B cell (primary cell): ENCODE results near the gene FBXW5. TPM values are rescaled to one million over a fixed set of nuclear protein-coding genes. Genes with fewer than 3 reads are reported as not detected.

ENCODE experiments used
- ATAC-seq: fragments of 200-7000 bp; cut with Tn5 transposase; one replicate; pipeline ENCODE4 v1.10.0; 2021; ENCODE audit warnings: low read depth, mild to moderate bottlenecking, moderate number of reproducible peaks, moderate library complexity
- CTCF ChIA-PET: fragments of 350-600 bp; sonication (Branson Sonifier 250); formaldehyde crosslinking; loops from one replicate; lab custom pipeline; 2021; ENCODE audit warnings: antibody characterized with exemption, inconsistent platforms; lab: Charles Lee
- POLR2A ChIA-PET: fragments of 350-600 bp; sonication (Branson Sonifier 250); formaldehyde crosslinking; loops from one replicate; lab custom pipeline; 2021; ENCODE audit warnings: antibody characterized with exemption; lab: Charles Lee
- DNase-seq: peaks from one replicate; pipeline ENCODE4 v3.0.0; 2013
- H2AFZ ChIP-seq: 2 replicates; pipeline ENCODE4 v1.6.1; 2012; ENCODE audit warnings: mild to moderate bottlenecking, low read depth, low read length; ENCODE audit not compliant: insufficient read depth, poor library complexity, severe bottlenecking
- H3K27ac ChIP-seq, 2 donors: 1 replicate in 1 of 2; 2 replicates in 1 of 2; pipeline ENCODE4 v1.5.1; 2012 to 2013; ENCODE audit warnings: low read length in 2 of 2, mild to moderate bottlenecking in 2 of 2, moderate library complexity in 1 of 2
- H3K27me3 ChIP-seq, 4 experiments: fragments of 200-600 bp in 1 of 4; sonication (generic) in 1 of 4; replicated peaks in 1 of 4; 1 replicate in 2 of 4; 2 replicates in 2 of 4; pipeline versions ENCODE4 v1.6.1 to v1.7.0; 2013 to 2016; ENCODE audit warnings: low read length in 3 of 4, mild to moderate bottlenecking in 2 of 4, mixed read lengths in 1 of 4, moderate library complexity in 1 of 4; ENCODE audit not compliant: insufficient read depth in 4 of 4, control insufficient read depth in 3 of 4; ENCODE audit errors: control extremely low read depth in 1 of 4
- H3K36me3 ChIP-seq, 2 experiments: replicated peaks in 1 of 2; 1 replicate in 1 of 2; 2 replicates in 1 of 2; pipeline versions ENCODE4 v1.6.1 to v1.7.1; 2013; ENCODE audit warnings: low read length in 1 of 2; ENCODE audit not compliant: insufficient read depth in 2 of 2, control insufficient read depth in 1 of 2; ENCODE audit errors: control extremely low read depth in 1 of 2, extremely low read depth in 1 of 2
- H3K4me1 ChIP-seq, 2 donors: fragments of 200-600 bp in 1 of 2; sonication (generic) in 1 of 2; 1 replicate in 1 of 2; 2 replicates in 1 of 2; pipeline versions ENCODE4 v1.5.1 to v1.6.1; 2013 to 2017; ENCODE audit warnings: low read length in 2 of 2; ENCODE audit not compliant: control insufficient read depth in 2 of 2, insufficient read depth in 2 of 2
- H3K4me2 ChIP-seq: replicated peaks from 2 replicates; pipeline ENCODE3; 2012; ENCODE audit warnings: mild to moderate bottlenecking, low read depth, low read length; ENCODE audit not compliant: poor library complexity, severe bottlenecking
- H3K4me3 ChIP-seq, 5 experiments: fragments of 200-600 bp in 1 of 5; sonication (generic) in 1 of 5; 1 replicate in 3 of 5; 2 replicates in 2 of 5; pipeline versions ENCODE4 v1.5.1 to v1.7.0; 2011 to 2016; ENCODE audit warnings: low read length in 4 of 5, mild to moderate bottlenecking in 4 of 5, low read depth in 2 of 5, control low read depth in 1 of 5, moderate library complexity in 1 of 5; ENCODE audit not compliant: insufficient read depth in 1 of 5; ENCODE audit errors: control extremely low read depth in 1 of 5, extremely low read depth in 1 of 5
- H3K79me2 ChIP-seq: fragments of 200-600 bp; sonication (generic); one replicate; pipeline ENCODE4 v1.6.0; 2016; ENCODE audit warnings: low read length; ENCODE audit not compliant: control insufficient read depth, insufficient read depth
- H3K9ac ChIP-seq: fragments of 200-600 bp; sonication (generic); 2 replicates; pipeline ENCODE4 v1.6.1; 2017; ENCODE audit warnings: mild to moderate bottlenecking, low read length, moderate library complexity
- H3K9me3 ChIP-seq, 3 donors: one replicate each; pipeline versions ENCODE4 v1.6.1 to v1.7.1; 2013; ENCODE audit warnings: low read length in 2 of 3; ENCODE audit not compliant: control insufficient read depth in 2 of 3, insufficient read depth in 1 of 3; ENCODE audit errors: control extremely low read depth in 1 of 3
- H4K20me1 ChIP-seq: 2 replicates; pipeline ENCODE4 v1.6.0; 2012; ENCODE audit warnings: mild to moderate bottlenecking, low read length; ENCODE audit not compliant: insufficient read depth, control insufficient read depth, poor library complexity, severe bottlenecking
- H3K27ac Mint-ChIP-seq: one replicate; pipeline ENCODE4 v1.8.0; 2021; ENCODE audit warnings: mixed read lengths
- H3K27me3 Mint-ChIP-seq: one replicate; pipeline ENCODE4 v1.8.0; 2021; ENCODE audit warnings: mixed read lengths
- H3K4me1 Mint-ChIP-seq: one replicate; pipeline ENCODE4 v1.8.0; 2021; ENCODE audit warnings: mixed read lengths
- H3K4me3 Mint-ChIP-seq: one replicate; pipeline ENCODE4 v1.8.0; 2021; ENCODE audit warnings: mixed read lengths
- H3K9me3 Mint-ChIP-seq: one replicate; pipeline ENCODE4 v1.8.0; 2022; ENCODE audit warnings: mixed read lengths; ENCODE audit not compliant: insufficient read depth
- CTCF ChIP-seq: fragments of 200-600 bp; IDR thresholded peaks from one replicate; pipeline ENCODE4 v1.8.0; 2022; ENCODE audit warnings: antibody characterized with exemption, mild to moderate bottlenecking
- EZH2 ChIP-seq: IDR thresholded peaks from 2 replicates; pipeline ENCODE4 v1.6.1; 2012; ENCODE audit warnings: borderline replicate concordance, low read depth, mild to moderate bottlenecking, moderate library complexity, low read length; ENCODE audit not compliant: insufficient read depth, poor library complexity, severe bottlenecking
- WGBS: methylation state at CpG from one replicate; pipeline ENCODE4 v1.1.5; 2013; ENCODE audit warnings: missing lambda C conversion rate; ENCODE audit not compliant: insufficient coverage; 5-methylcytosine and 5-hydroxymethylcytosine counted together
- intact Hi-C: fragments of 100-400 bp; cut with micrococcal nuclease; formaldehyde crosslinking; loops from one replicate; pipeline ENCODE4 v1.10.0; 2022
- polyA plus RNA-seq: library from polyadenylated mRNA; depleted of rRNA; stranded (reverse); fragments of >200 nt; gene quantifications from 2 replicates; pipeline ENCODE4 v1.2.3, GENCODE V29; 2012
- total RNA-seq, 2 donors: library from RNA; stranded (reverse); fragments of 120-200 nt in 1 of 2; gene quantifications; 1 replicate in 1 of 2; 2 replicates in 1 of 2; pipeline versions ENCODE4 v1.2.3 to v1.2.4, GENCODE V29; 2013 to 2022

The FBXW5 gene
- total and polyA plus RNA-seq, 2 donors (not counting 1 experiment from before 2014, with no cell fraction given): 99.6 to 195 TPM

- no peak overlapping the region for H3K27ac Mint-ChIP-seq
- intact Hi-C loops: no loop called here
- Histone ChIP-seq H4K20me1 (no peaks in the 10 kb centered on the region), H3K4me3 (no peak overlapping the region), H3K36me3 (no peaks in the 10 kb centered on the region), H3K4me1 (peaks cover 10 to 11% of the 10 kb centered on the region in 2 donors), H2AFZ (no peak overlapping the region), H3K27ac (no peak overlapping the region), H3K27me3 (peaks cover 0 to 2% (median 0%) of the 10 kb centered on the region in 4 experiments), H3K9ac (no peak overlapping the region), H3K4me2 (no peak overlapping the region), H3K9me3 (no peaks in the 10 kb centered on the region), H3K79me2 (no peaks in the 10 kb centered on the region)
- no peak for ATAC-seq
- no peak overlapping the region for H3K4me3 Mint-ChIP-seq
- no peaks in the 10 kb centered on the region for H3K9me3 Mint-ChIP-seq
- peaks cover 7% of the 10 kb centered on the region for H3K4me1 Mint-ChIP-seq
- no peak for TF ChIP-seq CTCF
- TF ChIP-seq EZH2: no peak
- no peaks in the 10 kb centered on the region for H3K27me3 Mint-ChIP-seq
- CTCF ChIA-PET: no interaction called here
- POLR2A ChIA-PET: no interaction called here
- DNase-seq: no peak
- WGBS: 94% methylated on average over 15 of the region's 15 CpGs
Measured at GRCh38 chr9:136952321-136952850, 7.8 kb upstream of the FBXW5 start.

- intact Hi-C loops: no loop called here
- Mint-ChIP-seq H3K27me3 (no peaks in the 10 kb centered on the region), H3K4me1 (peaks cover 8% of the 10 kb centered on the region), H3K27ac (peak within 1 kb of the TSS; percentile 59), H3K4me3 (no peak within 1 kb of the TSS), H3K9me3 (no peaks in the 10 kb centered on the region)
- ATAC-seq (no peak), DNase-seq (no peak)
- Histone ChIP-seq H3K4me1 (peaks cover 10 to 11% of the 10 kb centered on the region in 2 donors), H3K4me3 (no peak within 1 kb of the TSS), H3K27ac (no peak within 1 kb of the TSS), H3K27me3 (peaks cover 0 to 2% (median 0%) of the 10 kb centered on the region in 4 experiments), H3K36me3 (no peaks in the 10 kb centered on the region), H3K9ac (no peak within 1 kb of the TSS), H3K4me2 (no peak within 1 kb of the TSS), H4K20me1 (no peaks in the 10 kb centered on the region), H3K9me3 (no peaks in the 10 kb centered on the region), H3K79me2 (no peaks in the 10 kb centered on the region), H2AFZ (no peak within 1 kb of the TSS)
- 93% methylated on average over 12 of the region's 14 CpGs for WGBS
- ChIA-PET CTCF (interaction anchor here (0.5 to 1.0 kb wide), 2 partner anchors 83 to 95 kb away, joined by 5 read pairs; no protein-coding TSS in a partner anchor), POLR2A (no interaction called here)
- TF ChIP-seq CTCF (no peak), EZH2 (no peak)
Measured at GRCh38 chr9:136951541-136952320, 7.2 kb upstream of the FBXW5 start, which contains the start of gene LCN12. LCN12 (plus strand) TSS chr9:136952273; CDS start chr9:136952328, 55 bp downstream.
